Hematopoietic multipotent progenitor cell (in vitro differentiated cells): ENCODE results near the gene MOAP1. TPM values are rescaled to one million over a fixed set of nuclear protein-coding genes. Genes with fewer than 3 reads are reported as not detected.
A peak's percentile ranks its signal among the peaks of the same experiment; 100 is the strongest.
"Not testable (repeated sequence)": the region's sequence is repeated elsewhere in the genome, so short reads cannot be mapped to it uniquely, and the experiment has no call there.

Experiments
- DNase-seq, 3 donors: peaks; one replicate each; pipeline ENCODE4 v3.0.0-alpha.2; 2011 to 2015; ENCODE audit warnings: low read depth in 2 of 3, low spot score in 2 of 3
- total RNA-seq: library from RNA; depleted of rRNA; stranded (reverse); fragments of >200 nt; gene quantifications from one replicate; pipeline ENCODE4 v1.2.3, GENCODE V29; 2012

The MOAP1 gene
- total RNA-seq, 1 donor: 38.5 TPM

- DNase-seq: no peak
These were observed 2.3 kb upstream of the MOAP1 start for GRCh38 chr14:93186956-93187355.

- no peak for DNase-seq
These were observed 1.8 kb upstream of the MOAP1 start for GRCh38 chr14:93186466-93186865.

GRCh38 chr14:93185349-93185720 is 638 bp upstream of the MOAP1 start:
- no peak for DNase-seq

- DNase-seq: no peak
These were observed 940 bp downstream of the MOAP1 start for GRCh38 chr14:93183596-93184317.

- DNase-seq: no peak
These were observed 9.2 kb downstream of the MOAP1 start for GRCh38 chr14:93175492-93175891.

GRCh38 chr14:93174731-93175130 is 10.0 kb downstream of the MOAP1 start:
- not testable (repeated sequence) for DNase-seq

- DNase-seq: no peak
These were observed 10.7 kb downstream of the MOAP1 start for GRCh38 chr14:93173943-93174395.

GRCh38 chr14:93171376-93171775 is 13.3 kb downstream of the MOAP1 start:
- peak in 1 of 3 donors; percentile 21 for DNase-seq

DNA sequence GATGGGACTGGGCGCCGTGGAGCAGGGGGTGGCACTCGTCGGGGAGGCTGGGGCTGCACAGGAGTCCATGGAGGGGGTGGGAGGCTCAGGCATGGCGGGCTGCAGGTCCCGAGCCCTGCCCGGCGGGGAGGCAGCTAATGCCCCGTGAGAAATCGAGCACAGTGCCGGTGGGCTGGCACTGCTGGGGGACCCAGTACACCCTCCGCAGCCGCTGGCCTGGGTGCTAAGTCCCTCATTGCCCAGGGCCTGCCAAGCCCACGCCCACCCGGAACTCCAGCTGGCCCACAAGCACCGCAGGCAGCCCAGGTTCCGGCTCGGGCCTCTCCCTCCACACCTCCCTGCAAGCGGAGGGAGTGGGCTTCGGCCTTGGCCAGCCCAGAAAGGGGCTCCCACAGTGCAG is 14.6 kb downstream of the MOAP1 start:
- not testable (repeated sequence) for DNase-seq

GRCh38 chr14:93169619-93170018 is 15.1 kb downstream of the MOAP1 start:
- DNase-seq: not testable (repeated sequence)

DNA sequence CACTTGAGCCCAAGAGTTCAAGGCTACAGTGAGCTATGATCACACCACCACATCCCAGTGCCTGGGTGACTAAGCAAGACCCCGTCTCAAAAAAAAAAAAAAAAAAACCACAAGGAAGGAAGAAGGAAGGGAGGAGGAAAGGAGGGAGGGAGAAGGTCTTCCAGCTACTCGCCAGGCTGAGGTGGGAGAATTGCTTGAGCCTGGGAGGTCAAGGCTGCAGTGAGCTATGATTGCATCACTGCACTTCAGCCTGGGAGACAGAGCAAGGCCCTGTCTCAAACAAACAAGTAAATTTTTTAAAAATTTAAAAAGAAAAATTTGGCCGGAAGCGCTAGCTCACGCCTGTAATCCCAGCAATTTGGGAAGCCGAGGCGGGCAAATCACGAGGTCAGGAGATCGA is 16.1 kb downstream of the MOAP1 start:
- DNase-seq: not testable (repeated sequence)

DNA sequence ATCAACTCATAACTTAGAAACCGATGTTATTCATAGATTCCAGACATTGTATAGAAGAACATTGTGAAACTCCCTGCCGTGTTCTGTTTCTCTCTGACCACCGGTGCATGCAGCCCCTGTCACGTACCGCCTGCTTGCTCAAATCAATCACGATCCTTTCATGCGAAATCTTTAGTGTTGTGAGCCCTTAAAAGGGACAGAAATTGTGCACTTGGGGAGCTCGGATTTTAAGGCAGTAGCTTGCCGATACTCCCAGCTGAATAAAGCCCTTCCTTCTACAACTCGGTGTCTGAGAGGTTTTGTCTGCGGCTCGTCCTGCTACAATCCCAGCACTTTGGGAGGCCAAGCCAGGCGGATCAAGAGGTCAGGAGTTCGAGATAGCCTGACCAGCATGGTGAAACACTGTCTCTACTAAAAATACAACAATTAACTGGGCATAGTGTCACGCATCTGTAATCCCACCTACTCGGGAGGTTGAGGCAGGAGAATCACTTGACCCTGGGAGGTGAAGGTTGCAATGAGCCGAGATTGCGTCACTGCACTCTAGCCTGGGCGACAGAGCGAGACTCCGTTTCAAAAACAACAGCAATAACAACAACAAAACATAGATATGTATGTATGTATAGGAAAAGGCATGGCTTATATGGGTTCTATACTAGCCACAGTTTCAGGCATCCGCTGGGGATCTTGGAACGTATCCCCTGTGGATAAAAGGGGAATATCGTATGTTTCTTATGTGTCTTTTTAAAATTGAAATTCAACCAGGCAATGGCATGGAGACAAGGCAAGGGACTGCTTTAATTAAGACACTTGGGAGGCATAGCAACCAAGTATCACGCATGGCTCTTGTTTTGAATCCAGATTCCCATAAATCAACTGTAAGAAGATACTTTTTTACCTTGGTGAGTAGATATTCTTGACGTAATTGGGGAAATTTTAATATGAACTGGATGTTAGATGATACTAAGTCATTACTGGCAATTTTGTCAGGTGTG is 19.1 kb downstream of the MOAP1 start:
- DNase-seq: not testable (repeated sequence)

DNA sequence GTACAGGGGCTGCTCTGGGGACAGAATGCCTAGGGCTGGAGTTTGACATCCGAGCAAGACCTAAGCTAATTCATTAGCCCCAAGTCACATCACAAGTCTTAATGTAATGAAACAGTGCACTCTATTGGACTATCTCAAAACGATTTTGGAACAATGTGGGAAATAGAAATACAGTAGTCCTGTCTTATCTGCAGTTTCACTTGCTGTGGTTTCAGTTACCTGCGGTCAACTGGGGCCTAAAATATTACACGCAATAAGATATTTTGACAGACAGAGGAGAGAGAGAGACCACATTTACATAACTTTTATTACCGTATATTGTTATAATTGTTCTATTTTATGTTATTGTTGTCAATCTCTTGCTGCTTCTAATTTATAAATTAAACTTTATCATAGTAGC is 21.1 kb downstream of the MOAP1 start:
- DNase-seq: no peak

DNA sequence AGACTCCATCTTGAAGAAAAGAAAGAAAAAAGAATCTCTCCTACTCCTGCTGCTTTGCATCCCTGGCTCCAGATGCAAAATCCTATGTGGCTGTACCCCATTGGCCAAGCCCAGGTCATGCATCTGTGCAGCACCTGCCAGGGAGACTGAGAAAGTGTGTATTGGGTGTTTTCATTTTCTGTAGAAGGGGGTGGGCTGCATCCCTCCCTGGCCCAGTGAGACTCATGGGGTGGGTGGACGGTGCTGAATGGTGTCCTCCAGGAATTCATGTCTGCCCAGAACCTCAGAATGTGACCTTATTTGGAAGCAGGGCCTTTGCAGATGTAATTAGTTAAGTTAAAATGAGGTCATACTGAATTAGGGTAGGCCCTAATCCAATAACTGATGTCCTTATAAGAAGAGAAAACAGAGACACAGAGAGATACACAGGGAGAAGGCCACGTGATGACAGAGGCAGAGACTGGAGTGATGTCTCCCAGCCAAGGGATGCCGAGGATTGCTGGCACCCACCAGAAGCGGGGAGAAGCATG is 23.2 kb downstream of the MOAP1 start:
- no peak for DNase-seq

- DNase-seq: peak in 2 of 3 donors; percentile 31 to 39
These were observed 24.3 kb downstream of the MOAP1 start for GRCh38 chr14:93160353-93160801.

DNA sequence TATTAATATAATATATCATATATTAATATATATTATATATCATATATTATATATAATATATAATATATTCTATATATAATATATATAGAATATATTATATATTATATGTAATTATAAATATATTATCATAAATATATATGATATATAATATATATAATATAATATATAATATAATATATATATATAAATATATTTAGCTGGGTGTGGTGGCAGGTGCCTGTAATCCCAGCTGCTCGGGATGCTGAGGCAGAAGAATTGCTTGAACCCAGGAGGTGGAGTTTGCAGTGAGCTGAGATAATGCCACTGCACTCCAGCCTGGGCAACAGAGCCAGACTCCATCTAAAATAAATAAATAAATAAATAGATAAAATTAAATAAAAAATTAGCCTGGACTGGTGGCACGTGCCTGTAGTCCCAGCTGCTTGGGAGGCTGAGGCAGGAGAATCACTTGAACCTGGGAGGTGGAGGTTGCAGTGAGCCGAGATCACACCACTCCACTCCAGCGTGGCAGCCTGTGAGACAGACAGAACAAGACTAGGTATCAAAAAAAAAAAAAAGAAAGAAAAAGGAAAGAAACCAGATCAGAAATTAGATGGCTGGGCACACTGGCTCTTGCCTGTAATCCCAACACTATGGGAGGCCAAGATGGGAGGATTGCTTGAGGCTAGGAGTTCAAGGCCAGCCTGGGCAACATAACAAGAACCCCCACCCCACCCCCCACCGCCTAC is 24.9 kb downstream of the MOAP1 start:
- DNase-seq: not testable (repeated sequence)

- DNase-seq: not testable (repeated sequence)
These were observed 26.3 kb downstream of the MOAP1 start for GRCh38 chr14:93158349-93158748.

GRCh38 chr14:93156693-93157369 is 27.9 kb downstream of the MOAP1 start:
- no peak for DNase-seq

- no peak for DNase-seq
These were observed 29.0 kb downstream of the MOAP1 start for GRCh38 chr14:93155667-93156066.

- DNase-seq: no peak
These were observed 31.6 kb downstream of the MOAP1 start for GRCh38 chr14:93153121-93153520.
